Daoy (cell line): ENCODE measurements around the gene PCDHGA9. TPM values are rescaled to one million over a fixed set of nuclear protein-coding genes. Genes with fewer than 3 reads are reported as not detected.

ENCODE experiments used
- total RNA-seq: library from RNA; depleted of rRNA; stranded (reverse); fragments of >200 nt; shearing (Covaris generic); gene quantifications from 2 replicates; pipeline ENCODE4 v1.2.3, GENCODE V29; 2014; rRNA removed

PCDHGA9 gene
- total RNA-seq, 1 experiment from 2014 or later: 1.2 TPM

Other genes starting within 250 kb of the PCDHGA9 start
- gene PCDHB7, start 230.1 kb upstream of the PCDHGA9 start, total RNA-seq: 2.6 and 3.9 TPM in 2 replicates
- 6.7 and 8.3 TPM in 2 replicates for gene PCDHB8, start 225.0 kb upstream of the PCDHGA9 start, total RNA-seq
- gene PCDHB16, start 220.4 kb upstream of the PCDHGA9 start, total RNA-seq: 4.3 and 4.8 TPM in 2 replicates
- gene PCDHB9, start 215.6 kb upstream of the PCDHGA9 start, total RNA-seq: 0.40 and 1.6 TPM in 2 replicates
- gene PCDHB10, start 210.4 kb upstream of the PCDHGA9 start, total RNA-seq: 0.40 and 0.71 TPM in 2 replicates
- 0.40 and 1.1 TPM in 2 replicates for gene PCDHB11, start 203.2 kb upstream of the PCDHGA9 start, total RNA-seq
- gene PCDHB12, start 194.1 kb upstream of the PCDHGA9 start, total RNA-seq: 2.1 and 3.6 TPM in 2 replicates
- gene PCDHB13, start 188.9 kb upstream of the PCDHGA9 start, total RNA-seq: 1.7 and 2.1 TPM in 2 replicates
- 1.0 and 1.5 TPM in 2 replicates for gene PCDHB14, start 179.4 kb upstream of the PCDHGA9 start, total RNA-seq
- gene PCDHB15, start 157.4 kb upstream of the PCDHGA9 start, total RNA-seq: 0.21 and 0.86 TPM in 2 replicates
- 0.11 and 1.8 TPM in 2 replicates for gene SLC25A2, start 98.7 kb upstream of the PCDHGA9 start, total RNA-seq
- gene TAF7, start 82.0 kb upstream of the PCDHGA9 start, total RNA-seq: 55.5 and 57.7 TPM in 2 replicates
- 0.18 and 0.34 TPM in 2 replicates for gene PCDHGA1, start 72.3 kb upstream of the PCDHGA9 start, total RNA-seq
- gene PCDHGA2, start 64.0 kb upstream of the PCDHGA9 start, total RNA-seq: 0.15 and 0.74 TPM in 2 replicates
- gene PCDHGA3, start 58.9 kb upstream of the PCDHGA9 start, total RNA-seq: 0.57 TPM in 1 of 2 replicates, not detected in the other
- gene PCDHGB1, start 52.7 kb upstream of the PCDHGA9 start, total RNA-seq: 1.4 and 1.5 TPM in 2 replicates
- 0.63 and 1.6 TPM in 2 replicates for gene PCDHGA4, start 47.8 kb upstream of the PCDHGA9 start, total RNA-seq
- gene PCDHGB2, start 42.8 kb upstream of the PCDHGA9 start, total RNA-seq: 0.23 and 0.24 TPM in 2 replicates
- gene PCDHGA5, start 38.6 kb upstream of the PCDHGA9 start, total RNA-seq: 0.23 and 0.39 TPM in 2 replicates
- 0.68 and 1.1 TPM in 2 replicates for gene PCDHGB3, start 32.5 kb upstream of the PCDHGA9 start, total RNA-seq
- 0.24 and 0.46 TPM in 2 replicates for gene PCDHGA6, start 28.9 kb upstream of the PCDHGA9 start, total RNA-seq
- 0.06 and 0.42 TPM in 2 replicates for gene PCDHGA7, start 20.0 kb upstream of the PCDHGA9 start, total RNA-seq
- 0.06 and 0.09 TPM in 2 replicates for gene PCDHGB4, start 15.1 kb upstream of the PCDHGA9 start, total RNA-seq
- gene PCDHGA8, start 10.1 kb upstream of the PCDHGA9 start, total RNA-seq: 0.06 TPM in 1 of 2 replicates, not detected in the other
- 0.09 TPM in 1 of 2 replicates, not detected in the other for gene PCDHGB5, start 4.8 kb upstream of the PCDHGA9 start, total RNA-seq
- 1.3 and 2.5 TPM in 2 replicates for gene PCDHGB6, start 5.2 kb downstream of the PCDHGA9 start, total RNA-seq
- gene PCDHGA10, start 10.2 kb downstream of the PCDHGA9 start, total RNA-seq: 0.06 and 0.30 TPM in 2 replicates
- 0.06 and 0.17 TPM in 2 replicates for gene PCDHGB7, start 14.9 kb downstream of the PCDHGA9 start, total RNA-seq
- 15.0 TPM in 2 replicates for gene PCDHGA11, start 18.3 kb downstream of the PCDHGA9 start, total RNA-seq
- gene PCDHGA12, start 27.7 kb downstream of the PCDHGA9 start, total RNA-seq: not detected in 2 replicates
- gene PCDHGC3, start 73.2 kb downstream of the PCDHGA9 start, total RNA-seq: 37.0 and 41.5 TPM in 2 replicates
- gene PCDHGC4, start 82.3 kb downstream of the PCDHGA9 start, total RNA-seq: 0.18 and 0.23 TPM in 2 replicates
- gene PCDHGC5, start 86.3 kb downstream of the PCDHGA9 start, total RNA-seq: 0.06 and 0.09 TPM in 2 replicates
- gene DIAPH1, start 216.2 kb downstream of the PCDHGA9 start, total RNA-seq: 40.7 and 43.5 TPM in 2 replicates
- gene HDAC3, start 234.1 kb downstream of the PCDHGA9 start, total RNA-seq: 62.0 and 62.6 TPM in 2 replicates
- 2.6 and 3.4 TPM in 2 replicates for gene RELL2, start 234.2 kb downstream of the PCDHGA9 start, total RNA-seq
- 7.5 and 13.2 TPM in 2 replicates for gene FCHSD1, start 248.6 kb downstream of the PCDHGA9 start, total RNA-seq